ENCODE measurements around the gene TOMM6.

DNA sequence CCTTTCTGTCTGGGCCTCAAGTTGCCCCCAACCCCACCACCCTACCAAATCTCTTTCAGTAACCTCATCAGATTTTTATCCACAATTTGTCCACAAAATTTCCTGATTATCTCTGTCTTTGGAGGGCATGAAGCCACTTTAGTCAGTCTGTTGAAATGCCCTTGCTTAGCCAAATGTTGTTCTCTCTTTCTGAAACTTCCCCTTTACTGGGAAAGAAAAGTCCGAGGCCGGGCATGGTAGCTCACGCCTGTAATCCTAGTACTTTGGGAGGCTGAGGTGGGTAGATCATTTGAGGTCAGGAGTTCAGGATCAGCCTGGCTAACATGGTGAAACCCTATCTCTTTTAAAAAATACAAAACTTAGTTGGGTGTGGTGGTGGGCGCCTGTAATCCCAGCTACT lies 33.8 kb downstream of the TOMM6 start:
- TF ChIP-seq, protein P1, sequence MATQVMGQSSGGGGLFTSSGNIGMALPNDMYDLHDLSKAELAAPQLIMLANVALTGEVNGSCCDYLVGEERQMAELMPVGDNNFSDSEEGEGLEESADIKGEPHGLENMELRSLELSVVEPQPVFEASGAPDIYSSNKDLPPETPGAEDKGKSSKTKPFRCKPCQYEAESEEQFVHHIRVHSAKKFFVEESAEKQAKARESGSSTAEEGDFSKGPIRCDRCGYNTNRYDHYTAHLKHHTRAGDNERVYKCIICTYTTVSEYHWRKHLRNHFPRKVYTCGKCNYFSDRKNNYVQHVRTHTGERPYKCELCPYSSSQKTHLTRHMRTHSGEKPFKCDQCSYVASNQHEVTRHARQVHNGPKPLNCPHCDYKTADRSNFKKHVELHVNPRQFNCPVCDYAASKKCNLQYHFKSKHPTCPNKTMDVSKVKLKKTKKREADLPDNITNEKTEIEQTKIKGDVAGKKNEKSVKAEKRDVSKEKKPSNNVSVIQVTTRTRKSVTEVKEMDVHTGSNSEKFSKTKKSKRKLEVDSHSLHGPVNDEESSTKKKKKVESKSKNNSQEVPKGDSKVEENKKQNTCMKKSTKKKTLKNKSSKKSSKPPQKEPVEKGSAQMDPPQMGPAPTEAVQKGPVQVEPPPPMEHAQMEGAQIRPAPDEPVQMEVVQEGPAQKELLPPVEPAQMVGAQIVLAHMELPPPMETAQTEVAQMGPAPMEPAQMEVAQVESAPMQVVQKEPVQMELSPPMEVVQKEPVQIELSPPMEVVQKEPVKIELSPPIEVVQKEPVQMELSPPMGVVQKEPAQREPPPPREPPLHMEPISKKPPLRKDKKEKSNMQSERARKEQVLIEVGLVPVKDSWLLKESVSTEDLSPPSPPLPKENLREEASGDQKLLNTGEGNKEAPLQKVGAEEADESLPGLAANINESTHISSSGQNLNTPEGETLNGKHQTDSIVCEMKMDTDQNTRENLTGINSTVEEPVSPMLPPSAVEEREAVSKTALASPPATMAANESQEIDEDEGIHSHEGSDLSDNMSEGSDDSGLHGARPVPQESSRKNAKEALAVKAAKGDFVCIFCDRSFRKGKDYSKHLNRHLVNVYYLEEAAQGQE (IDR thresholded peaks at IDR 0.05; ENCODE audit: insufficient replicate concordance, low read depth) = no peak
- TF ChIP-seq CTCF (IDR thresholded peaks at IDR 0.05; ENCODE audit: insufficient read depth, low read length) = no peak
- no peak for TF ChIP-seq POLR2AphosphoS5 (IDR thresholded peaks at IDR 0.05; ENCODE audit: low read depth)
- TF ChIP-seq SPI1 (IDR thresholded peaks at IDR 0.05; ENCODE audit: borderline replicate concordance, low read depth) = no peak
